GM18858 (cell line): ENCODE measurements around the gene RNF212.
"Not testable (repeated sequence)": the region's sequence is repeated elsewhere in the genome, so short reads cannot be mapped to it uniquely, and the experiment has no call there.

Experiments
- ATAC-seq: cut with Tn5 transposase; IDR thresholded peaks from one replicate; pipeline ENCODE4 v1.9.1; 2021; ENCODE audit not compliant: unreplicated experiment

The RNF212 gene

DNA sequence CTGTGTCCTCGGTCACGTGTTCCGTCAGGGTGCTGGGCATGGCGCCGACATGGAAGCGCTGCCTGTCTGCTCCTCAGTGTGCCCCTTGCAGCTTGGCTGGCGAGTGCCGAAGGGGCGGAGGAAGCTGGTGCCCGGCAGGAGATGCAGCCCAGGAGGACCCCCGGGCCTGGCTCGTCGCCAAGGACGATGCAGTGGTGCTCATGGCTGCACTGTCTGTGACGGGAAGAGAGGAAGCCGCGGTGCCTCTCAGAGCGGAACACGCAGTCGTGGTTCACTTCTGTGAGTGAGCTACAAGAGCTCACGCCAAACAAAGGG is 63.8 kb downstream of the RNF212 start:
- ATAC-seq, result no peak

DNA sequence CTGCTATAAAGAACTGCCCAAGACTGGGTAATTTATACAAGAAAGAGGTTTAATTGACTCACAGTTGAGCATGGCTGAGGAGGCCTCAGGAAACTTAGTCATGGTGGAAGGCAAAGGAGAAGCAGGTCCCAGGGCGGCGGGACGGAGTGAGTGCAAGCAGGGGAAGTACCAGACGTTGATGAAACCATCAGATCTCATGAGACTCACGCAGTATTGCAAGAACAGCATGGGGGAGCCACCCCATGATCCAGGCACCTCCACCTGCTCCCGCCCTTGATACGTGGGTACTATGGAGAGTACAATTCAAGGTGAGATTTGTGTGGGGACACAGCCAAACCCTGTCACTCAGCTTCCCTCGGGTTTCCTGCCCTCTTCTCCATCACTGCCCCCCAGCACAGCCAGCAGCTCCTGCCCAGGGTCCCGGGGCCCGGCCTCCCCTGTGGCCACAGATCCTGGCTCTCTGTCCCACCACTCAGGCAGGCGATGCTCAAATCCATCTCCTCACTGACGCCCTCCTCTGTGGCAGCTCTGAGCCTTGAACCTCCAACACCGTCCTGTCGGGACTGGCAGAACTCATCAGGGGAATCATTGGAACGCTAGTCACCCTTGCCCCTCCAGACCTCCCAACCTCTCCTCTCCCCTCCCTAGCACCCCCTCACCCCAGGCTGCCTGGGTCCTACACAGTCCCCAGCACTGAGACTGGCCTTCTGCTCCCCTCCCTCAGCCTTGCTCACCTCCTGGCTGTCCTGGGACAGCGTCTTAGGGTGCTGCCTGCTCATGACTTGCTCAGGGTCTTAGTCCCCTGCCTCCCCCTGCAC is 64.4 kb downstream of the RNF212 start:
- no peak for ATAC-seq

DNA sequence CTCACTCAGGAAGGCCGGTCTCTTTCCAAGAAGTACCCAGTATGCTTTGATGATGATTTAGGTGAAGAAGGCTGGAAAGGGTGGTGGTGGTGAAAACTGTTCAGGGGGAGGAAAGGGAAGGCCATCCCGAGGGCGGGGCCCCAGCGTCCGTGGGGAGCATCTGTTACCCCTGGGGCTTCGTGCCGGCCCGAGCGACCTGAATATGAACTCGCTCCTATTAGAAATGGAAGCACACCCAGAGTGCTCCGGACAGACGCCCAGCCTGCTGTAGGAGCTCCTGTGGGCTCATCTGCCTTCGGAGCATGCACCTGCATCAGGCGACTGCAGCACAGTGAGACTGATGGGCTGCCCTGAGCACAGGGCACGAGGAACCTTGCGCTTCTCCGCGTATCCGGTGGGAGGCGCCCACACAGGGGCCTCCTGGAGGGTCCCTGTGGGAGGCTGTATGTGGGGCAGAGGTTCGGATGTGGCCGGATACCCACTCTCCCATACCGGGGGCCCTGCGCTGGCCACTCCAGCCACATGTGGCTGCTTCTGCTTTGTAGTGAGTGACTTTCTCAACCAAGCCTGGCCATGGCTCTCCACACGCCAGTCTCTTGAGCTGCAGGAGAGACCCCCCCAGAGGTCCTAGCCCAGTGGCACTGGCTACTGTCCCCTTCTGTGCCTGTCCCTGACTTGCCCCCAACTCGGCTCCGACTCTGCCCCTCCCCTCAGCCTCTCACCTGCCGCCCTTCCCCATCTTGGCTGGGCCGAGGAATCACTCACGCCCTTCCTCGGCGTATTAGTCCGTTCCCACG is 65.2 kb downstream of the RNF212 start:
- ATAC-seq, result no peak

DNA sequence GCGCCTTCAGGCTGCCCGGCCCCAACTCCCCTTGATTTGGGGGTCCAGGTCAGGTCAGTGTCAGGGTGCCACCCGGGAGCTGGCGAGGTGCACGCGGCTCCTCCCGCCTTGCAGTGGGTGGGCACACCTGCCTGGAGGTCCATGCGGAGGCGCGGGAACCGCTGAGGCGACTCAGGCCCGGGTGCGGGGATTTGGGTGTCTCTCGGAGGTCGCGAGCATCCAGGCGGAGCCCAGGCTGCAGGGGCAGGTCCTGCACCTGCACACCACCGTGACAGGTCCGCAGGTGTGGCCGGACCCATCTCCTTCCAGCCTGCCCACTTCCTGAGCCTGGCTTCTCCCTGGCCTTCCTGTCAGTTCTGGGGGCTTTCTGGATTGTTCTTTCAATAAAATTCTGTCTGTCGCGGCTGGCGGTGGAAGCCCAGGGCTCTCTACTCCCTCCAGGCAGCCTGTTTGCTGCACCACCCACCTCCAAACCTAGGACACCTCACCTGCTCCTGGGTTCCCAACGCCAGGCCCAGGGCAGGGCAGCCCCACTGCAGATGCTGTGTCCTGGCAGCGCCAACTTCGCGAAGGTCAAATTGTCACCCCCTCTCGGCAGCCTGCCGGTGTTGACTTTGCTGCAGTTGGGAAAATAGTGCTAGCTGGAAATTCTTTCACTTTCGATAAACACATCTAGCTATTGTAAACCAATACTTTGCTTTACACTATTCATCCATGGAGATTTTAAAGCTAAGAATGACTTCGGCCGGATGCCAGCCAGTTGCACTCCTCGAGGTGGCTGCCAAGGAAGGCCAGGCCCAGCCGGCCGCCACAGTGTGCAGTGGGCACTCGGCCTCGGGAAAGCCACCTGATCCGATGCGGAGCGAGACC is 66.0 kb downstream of the RNF212 start:
- no peak for ATAC-seq

DNA sequence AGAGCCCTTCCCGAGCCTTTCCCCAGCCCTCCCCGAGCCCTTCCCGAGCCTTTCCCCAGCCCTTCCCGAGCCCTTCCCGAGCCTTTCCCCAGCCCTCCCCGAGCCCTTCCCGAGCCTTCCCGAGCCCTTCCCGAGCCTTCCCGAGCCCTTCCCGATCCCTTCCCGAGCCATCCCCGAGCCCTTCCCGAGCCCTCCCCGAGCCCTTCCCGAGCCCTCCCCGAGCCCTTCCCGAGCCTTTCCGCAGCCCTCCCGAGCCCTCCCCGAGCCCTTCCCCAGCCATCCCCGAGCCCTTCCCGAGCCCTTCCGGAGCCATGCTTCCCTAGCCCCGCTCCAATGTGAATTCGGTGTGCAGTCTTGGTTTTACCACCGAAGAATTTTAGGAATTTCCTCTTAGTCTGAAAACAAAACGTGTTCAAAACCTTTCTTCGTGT is 66.8 kb downstream of the RNF212 start:
- ATAC-seq, result not testable (repeated sequence)

DNA sequence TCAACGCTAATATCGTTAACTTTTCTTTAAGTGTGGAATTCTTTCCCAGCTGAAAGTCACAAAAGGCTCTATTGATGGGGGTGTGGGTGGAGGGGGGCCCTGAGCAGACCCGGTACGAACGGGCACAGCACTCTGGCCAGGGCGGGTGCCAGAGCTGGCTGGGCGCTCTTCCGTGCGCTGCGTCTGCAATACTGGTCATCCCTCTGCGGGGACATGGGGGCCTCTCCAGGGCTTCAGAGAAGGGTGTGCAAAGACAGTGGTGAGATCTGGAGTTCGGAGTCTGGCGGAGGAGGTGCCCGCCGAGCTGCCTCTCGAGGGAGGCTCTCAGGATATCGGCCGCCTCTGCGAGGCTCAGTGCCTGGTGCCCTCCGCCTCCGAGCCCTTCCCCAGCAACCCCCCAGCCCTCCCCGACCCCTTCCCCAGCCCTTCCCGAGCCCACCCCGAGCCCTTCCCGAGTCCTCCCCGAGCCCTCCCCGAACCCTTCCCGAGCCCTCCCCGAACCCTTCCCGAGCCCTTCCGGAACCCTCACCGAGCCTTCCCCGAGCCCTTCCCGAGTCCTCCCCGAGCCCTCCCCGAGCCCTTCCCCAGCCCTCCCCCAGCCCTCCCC is 67.7 kb downstream of the RNF212 start:
- no peak for ATAC-seq

DNA sequence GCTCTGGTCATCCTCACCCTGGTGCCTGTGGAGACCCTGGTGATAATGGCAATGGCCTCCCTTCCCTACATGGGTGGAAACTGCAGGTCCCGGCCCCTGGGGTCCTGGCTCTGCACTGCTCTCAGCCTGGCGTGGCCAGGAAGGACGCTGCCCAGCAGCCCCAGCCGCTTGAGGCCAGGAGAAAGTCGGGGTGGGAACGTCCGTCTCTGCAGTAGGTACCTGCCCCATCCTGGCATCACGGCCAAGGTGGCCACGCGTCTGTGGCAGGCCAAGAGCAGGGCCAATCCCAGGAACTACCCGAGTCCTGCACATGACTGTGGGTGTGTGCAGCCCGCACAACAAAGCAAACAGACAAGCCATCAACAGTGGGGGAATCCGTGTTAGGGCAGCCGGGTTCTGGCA is 68.2 kb downstream of the RNF212 start:
- no peak for ATAC-seq

DNA sequence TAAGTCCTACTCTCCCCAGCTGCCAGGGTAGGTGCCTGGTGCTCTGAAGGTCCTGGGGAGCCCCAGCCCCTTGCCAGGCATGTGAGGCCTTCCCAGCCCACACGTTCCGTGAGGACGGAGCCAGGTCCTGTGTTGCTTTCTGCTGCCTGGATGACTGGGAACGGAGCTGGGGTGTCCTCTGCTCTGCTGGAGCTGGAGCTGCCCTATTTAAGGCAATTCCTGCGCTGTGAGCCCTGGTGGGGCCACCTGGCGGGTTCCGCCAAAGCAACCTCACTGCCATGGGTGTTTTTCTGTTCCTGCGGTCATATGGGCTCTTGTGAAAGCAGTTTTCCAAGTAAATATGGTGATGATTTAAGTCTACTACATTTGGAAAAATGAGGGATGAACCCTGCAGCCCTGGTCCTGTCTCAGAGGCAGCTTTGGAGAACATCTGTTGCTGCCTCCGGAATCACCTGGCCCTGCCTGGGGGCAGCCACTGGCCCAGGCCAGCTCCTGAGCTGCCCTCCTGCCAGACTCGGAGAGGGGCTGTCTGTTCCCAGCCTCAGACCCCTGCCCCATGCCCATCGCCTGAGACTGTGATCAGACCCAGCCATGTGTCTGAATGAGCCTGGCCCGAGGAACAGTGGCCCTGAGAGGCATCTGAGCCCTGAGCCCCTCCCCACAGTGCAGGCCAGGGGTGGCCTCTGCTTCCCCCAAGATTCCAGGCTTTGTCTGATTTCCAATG is 68.7 kb downstream of the RNF212 start:
- ATAC-seq, result no peak

DNA sequence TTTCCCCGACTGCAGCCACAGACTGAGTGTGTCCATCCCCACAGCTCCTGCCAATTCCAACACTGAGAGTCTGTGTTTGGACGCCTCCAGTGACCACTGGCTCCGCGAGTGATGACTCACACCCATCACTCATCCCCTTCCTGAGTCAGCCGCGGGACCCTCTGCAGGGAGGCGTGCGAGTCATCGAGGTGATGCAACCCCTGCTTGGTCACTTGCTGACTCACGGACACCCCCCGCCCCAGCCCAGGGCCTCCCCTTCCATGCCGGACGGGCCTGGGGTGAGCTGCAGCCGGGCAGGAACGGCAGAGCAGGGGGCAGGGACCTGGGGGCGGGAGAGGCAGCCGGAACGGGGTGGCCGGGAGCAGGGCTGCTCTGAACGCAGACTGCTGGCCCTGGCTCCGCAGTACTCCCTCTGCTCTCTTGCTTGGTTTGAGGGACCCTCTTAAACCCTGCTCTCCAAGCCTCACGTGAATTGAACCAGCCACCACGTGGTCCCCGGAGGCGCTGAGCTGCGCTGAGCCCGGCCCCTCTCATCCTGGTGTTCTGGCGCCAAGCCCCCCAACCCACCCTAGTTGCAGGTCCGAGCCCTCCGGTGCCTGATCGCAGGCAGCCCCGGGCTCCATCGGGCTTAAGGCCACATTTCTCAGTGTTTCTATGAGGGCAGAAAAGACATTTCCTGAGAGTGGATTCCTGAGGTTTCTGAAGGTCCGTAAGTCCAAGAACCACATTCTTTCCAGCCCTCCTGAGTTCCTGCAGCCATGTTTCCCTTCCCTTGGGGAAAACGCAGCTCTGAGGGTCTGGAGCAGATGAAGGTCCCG is 69.5 kb downstream of the RNF212 start:
- ATAC-seq, result no peak

DNA sequence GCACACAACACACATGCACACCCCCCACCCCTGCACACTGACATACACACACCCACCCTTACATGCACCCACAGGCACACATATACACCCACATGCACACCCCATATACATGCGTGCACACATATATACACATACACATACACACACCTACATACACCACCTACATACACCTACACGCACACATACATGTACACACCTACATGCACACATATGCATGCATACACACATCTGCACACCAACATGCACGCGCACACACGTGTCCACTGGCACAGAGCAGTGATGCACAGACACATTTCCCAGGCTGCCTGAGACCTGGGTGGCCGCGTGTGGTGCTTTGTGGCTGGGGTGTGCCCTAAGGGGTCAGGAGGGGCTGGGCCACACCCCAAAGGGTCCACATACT is 70.2 kb downstream of the RNF212 start:
- no peak for ATAC-seq

DNA sequence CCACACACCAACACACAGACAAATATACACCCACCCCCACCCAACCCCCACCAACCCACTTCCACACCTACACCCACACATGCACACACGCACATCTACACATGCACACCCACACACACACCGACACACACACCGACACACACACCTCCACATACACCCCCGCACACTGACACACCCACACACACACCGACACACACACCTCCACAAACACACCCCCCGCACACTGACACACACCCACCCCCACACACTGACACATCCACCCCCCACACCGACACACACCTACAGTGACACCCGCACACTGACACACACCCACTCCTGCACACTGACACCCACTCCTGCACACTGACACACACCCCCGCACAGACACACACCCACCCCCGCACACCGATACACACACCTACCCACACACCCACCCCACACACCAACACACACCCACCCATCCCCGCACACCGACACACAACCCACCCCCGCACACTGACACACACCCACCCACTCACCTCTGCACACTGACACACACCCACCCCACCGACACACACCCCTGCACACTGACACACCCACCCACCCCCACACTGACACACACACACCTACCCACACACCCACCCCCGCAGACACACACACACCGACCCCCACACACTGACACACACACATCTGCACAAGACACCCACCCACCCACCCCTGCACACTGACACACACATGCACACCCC is 70.9 kb downstream of the RNF212 start:
- no peak for ATAC-seq

DNA sequence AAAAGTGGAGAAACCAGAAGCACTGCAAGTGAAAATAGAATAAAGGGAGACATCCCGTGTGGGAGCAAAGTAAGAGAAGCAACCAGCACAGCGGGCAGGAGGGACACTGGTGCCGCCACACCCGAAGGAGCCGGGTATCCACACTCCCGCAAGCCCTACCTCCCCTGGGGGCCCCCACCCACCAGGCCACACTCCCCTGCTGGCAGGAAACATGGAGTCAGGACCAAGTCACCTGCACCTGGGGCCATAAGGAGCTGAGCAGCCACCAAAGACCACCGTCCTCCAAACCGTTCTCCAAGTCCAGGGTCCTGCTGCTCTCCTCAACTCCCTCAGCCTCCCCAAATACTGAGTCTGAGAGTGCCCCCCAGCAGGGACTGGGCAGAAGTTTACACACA is 71.4 kb downstream of the RNF212 start:
- ATAC-seq, result no peak

DNA sequence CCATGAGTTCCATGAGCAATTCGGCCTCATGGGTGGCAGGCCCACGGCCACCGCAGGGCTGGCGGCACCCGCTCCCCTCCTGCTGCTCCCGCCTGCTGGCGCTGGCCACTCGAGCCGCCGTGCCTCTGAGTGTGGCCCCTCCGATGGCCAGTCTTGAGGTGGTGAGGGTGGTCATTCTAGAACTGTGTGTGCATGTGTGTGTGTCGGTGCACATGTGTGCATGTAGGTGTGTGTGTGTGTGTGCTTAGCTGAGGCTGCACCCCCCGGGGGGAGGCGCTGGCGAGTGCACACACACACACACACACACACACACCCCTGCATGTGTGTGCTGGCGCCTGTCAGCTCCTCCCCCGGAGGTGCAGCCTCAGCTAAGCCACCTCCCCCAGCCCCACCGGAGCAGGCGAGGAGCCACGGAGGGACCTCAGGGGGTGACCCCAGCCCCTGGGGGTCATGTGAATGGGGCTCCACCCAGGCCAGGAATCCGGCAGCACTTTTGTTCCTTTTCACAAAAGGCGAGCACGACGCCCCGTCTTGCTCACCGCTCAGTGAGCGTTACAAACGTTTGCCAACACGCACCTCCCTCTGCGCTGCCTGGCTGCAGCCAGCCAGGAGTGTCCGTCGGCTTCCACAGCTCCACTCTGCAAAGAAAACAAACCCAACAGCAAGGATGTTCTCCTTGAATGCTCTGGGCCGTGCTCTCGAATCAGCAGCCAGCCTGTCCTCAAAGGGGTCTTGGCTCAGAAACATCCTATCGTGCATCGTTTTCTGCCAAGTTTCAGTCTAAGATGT is 72.0 kb downstream of the RNF212 start:
- no peak for ATAC-seq

DNA sequence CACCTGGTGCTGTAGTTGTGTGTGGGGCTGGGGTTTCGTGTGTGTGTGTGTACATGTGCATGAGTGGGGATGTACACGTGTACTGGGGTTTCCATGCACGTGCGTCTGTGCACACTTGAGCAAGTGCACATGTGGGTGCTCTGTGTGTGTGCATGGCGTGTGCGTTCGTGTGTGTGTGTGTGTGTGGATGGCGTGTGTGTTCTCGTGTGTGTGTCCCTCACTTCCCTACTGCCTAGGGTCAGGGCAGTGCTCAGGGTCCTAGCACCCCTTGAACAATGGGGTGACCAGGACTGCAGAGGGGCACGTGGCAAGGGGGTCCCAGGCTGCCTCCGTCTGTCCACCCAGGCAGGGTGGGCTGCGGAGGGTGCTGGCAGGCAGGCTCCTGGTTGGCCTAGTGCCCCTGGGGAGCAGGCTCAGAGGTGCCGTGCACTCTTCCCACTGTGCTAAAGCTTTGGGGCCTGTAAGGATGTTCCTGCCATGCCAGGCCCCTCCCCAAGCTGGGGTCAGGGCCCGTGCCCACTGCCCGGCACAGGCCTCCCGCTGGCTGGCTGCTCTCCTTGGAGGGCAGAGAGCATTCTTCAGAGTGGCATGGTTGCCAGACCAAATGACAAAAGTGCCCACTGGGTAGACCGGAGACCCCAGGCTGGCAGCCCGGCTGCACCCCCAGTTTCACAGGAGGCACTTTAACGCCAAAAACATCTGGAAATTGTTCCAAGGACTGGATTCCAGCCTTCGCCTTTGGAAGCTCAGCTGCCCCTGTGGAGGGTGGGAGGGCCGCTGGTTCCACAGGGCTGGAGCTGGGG is 72.8 kb downstream of the RNF212 start:
- ATAC-seq, result no peak

DNA sequence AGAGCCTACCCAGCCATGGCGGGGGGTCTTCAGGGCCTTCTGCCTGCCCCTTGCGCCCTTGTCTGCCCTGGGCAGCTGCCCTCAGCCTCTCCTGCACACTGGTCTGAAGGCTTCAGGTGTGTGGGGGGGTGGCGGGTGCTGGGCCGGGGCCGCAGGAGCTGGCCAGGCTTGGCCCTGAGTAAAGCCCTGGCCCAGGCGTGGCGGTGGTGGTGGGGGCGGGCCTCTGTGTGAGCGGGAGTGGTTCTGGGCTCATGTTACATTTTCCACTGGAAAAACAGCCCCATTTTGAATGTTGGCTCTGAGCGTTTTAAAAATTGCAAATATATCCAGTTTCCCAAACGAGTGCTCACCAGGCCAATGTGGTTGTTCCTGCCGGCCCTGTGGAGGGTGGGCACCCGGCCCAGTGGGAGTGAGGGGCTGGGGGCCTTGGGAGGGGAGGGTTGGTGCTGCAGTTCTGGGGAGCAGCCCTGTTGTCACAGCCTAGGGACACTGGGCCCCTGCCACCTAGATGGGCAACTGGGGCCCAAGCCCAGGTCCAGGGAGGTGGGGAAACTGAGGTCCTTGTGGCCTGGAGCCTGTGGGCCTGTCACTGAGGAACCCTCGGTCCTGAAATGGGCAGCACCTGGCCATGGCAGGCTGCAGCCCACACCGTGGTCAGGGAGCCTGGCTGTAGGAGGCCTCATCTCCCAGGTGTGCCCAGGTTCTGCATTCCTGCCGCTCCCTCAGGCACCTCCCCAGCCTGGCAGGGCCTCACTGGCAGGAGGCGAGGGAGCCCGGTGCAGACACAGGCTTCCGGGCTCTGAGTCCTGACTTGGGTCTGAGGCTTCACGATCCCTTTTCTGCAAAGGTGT is 73.6 kb downstream of the RNF212 start:
- no peak for ATAC-seq

DNA sequence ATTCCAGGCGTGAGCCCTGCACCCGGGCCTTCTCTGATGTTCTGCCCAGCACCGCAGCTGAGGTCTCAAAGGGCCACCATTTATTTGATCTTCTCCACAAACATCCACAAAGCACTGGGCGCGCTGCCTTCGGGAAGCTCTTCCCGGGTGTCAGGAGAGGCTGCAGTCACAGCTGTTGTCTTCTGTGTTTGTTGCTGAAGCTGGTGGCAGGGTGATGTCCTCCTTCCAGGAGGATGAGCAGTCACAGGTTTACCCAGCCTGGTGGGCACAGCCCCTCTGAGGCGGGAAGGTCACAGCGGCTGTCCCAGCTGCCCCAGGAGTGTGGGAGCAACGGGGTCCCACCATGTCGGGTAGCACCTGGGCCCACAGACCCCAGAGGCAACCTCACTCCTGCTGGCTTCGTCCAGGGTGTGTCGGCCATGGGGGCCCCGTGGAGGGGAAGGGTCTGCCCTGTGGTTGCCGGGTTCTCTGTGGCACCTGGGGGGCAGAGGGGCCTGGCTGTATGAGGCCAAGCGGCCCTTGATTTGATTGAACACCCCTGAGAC is 74.3 kb downstream of the RNF212 start:
- ATAC-seq, result no peak
